Large intestine (tissue), 12 donors: ENCODE measurements around the gene NUBP1. TPM values are rescaled to one million over a fixed set of nuclear protein-coding genes. Genes with fewer than 3 reads are reported as not detected.

Experiments used
- DNase-seq, 2 donors: peaks; one replicate each; pipeline versions ENCODE4 v3.0.0 to v3.0.0-alpha.2; 2013
- H3K27ac ChIP-seq: one replicate; pipeline ENCODE4 v1.5.1; 2013; ENCODE audit warnings: low read length
- H3K27me3 ChIP-seq: 2 replicates; pipeline ENCODE4 v1.6.1; 2013; ENCODE audit warnings: low read length; ENCODE audit not compliant: control insufficient read depth, insufficient read depth
- H3K36me3 ChIP-seq: 2 replicates; pipeline ENCODE4 v1.6.1; 2013; ENCODE audit warnings: low read length; ENCODE audit not compliant: control insufficient read depth, insufficient read depth
- H3K4me1 ChIP-seq: one replicate; pipeline ENCODE4 v1.6.1; 2013; ENCODE audit warnings: low read length; ENCODE audit not compliant: control insufficient read depth, insufficient read depth
- H3K4me3 ChIP-seq: one replicate; pipeline ENCODE4 v1.5.1; 2013; ENCODE audit warnings: low read length
- H3K9me3 ChIP-seq: one replicate; pipeline ENCODE4 v1.6.1; 2013; ENCODE audit warnings: mild to moderate bottlenecking, low read depth, low read length, moderate library complexity; ENCODE audit not compliant: control insufficient read depth
- WGBS: methylation state at CpG from one replicate; pipeline ENCODE4 v1.1.5; 2013; ENCODE audit warnings: low lambda C conversion rate; ENCODE audit not compliant: insufficient coverage; 5-methylcytosine and 5-hydroxymethylcytosine counted together
- long read RNA-seq, 11 donors: transcript quantifications; one replicate each; lab custom pipeline, GENCODE V29; 2026
- polyA plus RNA-seq: library from polyadenylated mRNA; unstranded; fragments of 120-200 nt; gene quantifications from one replicate; pipeline ENCODE4 v1.2.1, GENCODE V29; 2013

The NUBP1 gene
- polyA plus RNA-seq: 29.0 TPM
- long read RNA-seq, donor 1, partial matches to known transcripts: 0 of 3 reads
- long read RNA-seq, donor 1, other reads (novel, unspliced or antisense): 0 of 3 reads
- long read RNA-seq, donor 2, transcript NUBP1-201 (11 exons, 1,228 nt): major isoform, 13 of 13 reads
- long read RNA-seq, donor 2, partial matches to known transcripts: 0 of 13 reads
- long read RNA-seq, donor 2, other reads (novel, unspliced or antisense): 0 of 13 reads
- long read RNA-seq, donor 3: 0 reads
- long read RNA-seq, donor 4, partial matches to known transcripts: 0 of 2 reads
- long read RNA-seq, donor 4, other reads (novel, unspliced or antisense): 0 of 2 reads
- long read RNA-seq, donor 5, partial matches to known transcripts: 0 of 4 reads
- long read RNA-seq, donor 5, other reads (novel, unspliced or antisense): 0 of 4 reads
- long read RNA-seq, donor 6, transcript NUBP1-201 (11 exons, 1,228 nt): major isoform, 6 of 6 reads
- long read RNA-seq, donor 6, partial matches to known transcripts: 0 of 6 reads
- long read RNA-seq, donor 6, other reads (novel, unspliced or antisense): 0 of 6 reads
- long read RNA-seq, donor 7, partial matches to known transcripts: 0 of 3 reads
- long read RNA-seq, donor 7, other reads (novel, unspliced or antisense): 0 of 3 reads
- long read RNA-seq, donor 8, transcript NUBP1-201 (11 exons, 1,228 nt): major isoform, 8 of 8 reads
- long read RNA-seq, donor 8, partial matches to known transcripts: 0 of 8 reads
- long read RNA-seq, donor 8, other reads (novel, unspliced or antisense): 0 of 8 reads
- long read RNA-seq, donor 9, transcript NUBP1-201 (11 exons, 1,228 nt): major isoform, 5 of 11 reads
- long read RNA-seq, donor 9, partial matches to known transcripts: 5 of 11 reads
- long read RNA-seq, donor 9, other reads (novel, unspliced or antisense): 0 of 11 reads
- long read RNA-seq, donor 10, transcript NUBP1-201 (11 exons, 1,228 nt): major isoform, 10 of 11 reads
- long read RNA-seq, donor 10, partial matches to known transcripts: 0 of 11 reads
- long read RNA-seq, donor 10, other reads (novel, unspliced or antisense): 0 of 11 reads
- long read RNA-seq, donor 11, transcript NUBP1-201 (11 exons, 1,228 nt): major isoform, 8 of 8 reads
- long read RNA-seq, donor 11, partial matches to known transcripts: 0 of 8 reads
- long read RNA-seq, donor 11, other reads (novel, unspliced or antisense): 0 of 8 reads

GRCh38 chr16:10743610-10744369 lies at the start of gene NUBP1:
TSS of gene NUBP1 (plus strand) at chr16:10743842. CDS start at chr16:10743864, 22 bp downstream.
- Histone ChIP-seq H3K4me3 (peak within 1 kb of the TSS; percentile 81), H3K27ac (peak within 1 kb of the TSS; percentile 99), H3K4me1 (peaks cover 5% of the 10 kb centered on the region), H3K9me3 (no peaks in the 10 kb centered on the region), H3K36me3 (peaks cover 21% of the 10 kb centered on the region), H3K27me3 (no peaks in the 10 kb centered on the region)
- DNase-seq: peak; percentile 98 to 100
- WGBS: 0% methylated on average over 5 of the region's 57 CpGs

- no peaks in the 10 kb centered on the region for H3K36me3 ChIP-seq
- no peaks in the 10 kb centered on the region for H3K4me1 ChIP-seq
- no CpG with 5 or more reads among the region's 8 CpGs for WGBS
- no peak for DNase-seq
- H3K4me3 ChIP-seq: no peak overlapping the region
- H3K27ac ChIP-seq: no peak overlapping the region
- H3K27me3 ChIP-seq: no peaks in the 10 kb centered on the region
- no peaks in the 10 kb centered on the region for H3K9me3 ChIP-seq
Measured at GRCh38 chr16:10693889-10694288, 49.8 kb upstream of the NUBP1 start.

GRCh38 chr16:10694306-10694705 lies 49.3 kb upstream of the NUBP1 start:
- DNase-seq: no peak
- no peak overlapping the region for H3K27ac ChIP-seq
- no peaks in the 10 kb centered on the region for H3K9me3 ChIP-seq
- H3K27me3 ChIP-seq: no peaks in the 10 kb centered on the region
- H3K4me3 ChIP-seq: no peak overlapping the region
- WGBS: no CpG with 5 or more reads among the region's 21 CpGs
- no peaks in the 10 kb centered on the region for H3K36me3 ChIP-seq
- H3K4me1 ChIP-seq: no peaks in the 10 kb centered on the region

- Histone ChIP-seq H3K4me3 (no peak within 1 kb of the TSS), H3K9me3 (no peaks in the 10 kb centered on the region), H3K27ac (no peak within 1 kb of the TSS), H3K36me3 (no peaks in the 10 kb centered on the region), H3K27me3 (no peaks in the 10 kb centered on the region), H3K4me1 (no peaks in the 10 kb centered on the region)
- DNase-seq: no peak
- 100% methylated on average over 1 of the region's 5 CpGs for WGBS
Measured at GRCh38 chr16:10694830-10695229, 48.8 kb upstream of the NUBP1 start, which contains the start of gene TEKT5. TSS of gene TEKT5 (minus strand) at chr16:10694930. CDS start at chr16:10694873, 57 bp downstream.

- H3K27me3 ChIP-seq: no peaks in the 10 kb centered on the region
- H3K36me3 ChIP-seq: no peaks in the 10 kb centered on the region
- WGBS: no CpG with 5 or more reads among the region's 1 CpG
- DNase-seq: no peak
- no peak overlapping the region for H3K4me3 ChIP-seq
- no peaks in the 10 kb centered on the region for H3K9me3 ChIP-seq
- H3K4me1 ChIP-seq: no peaks in the 10 kb centered on the region
- H3K27ac ChIP-seq: no peak overlapping the region
Measured at GRCh38 chr16:10699756-10700155, 43.9 kb upstream of the NUBP1 start.

GRCh38 chr16:10708969-10709368 lies 34.7 kb upstream of the NUBP1 start:
- no peak for DNase-seq
- H3K27ac ChIP-seq: no peak overlapping the region
- no peaks in the 10 kb centered on the region for H3K4me1 ChIP-seq
- H3K4me3 ChIP-seq: no peak overlapping the region
- no CpG with 5 or more reads among the region's 4 CpGs for WGBS
- H3K36me3 ChIP-seq: no peaks in the 10 kb centered on the region
- H3K9me3 ChIP-seq: no peaks in the 10 kb centered on the region
- H3K27me3 ChIP-seq: no peaks in the 10 kb centered on the region

- no peaks in the 10 kb centered on the region for H3K4me1 ChIP-seq
- no peaks in the 10 kb centered on the region for H3K27me3 ChIP-seq
- no peak for DNase-seq
- H3K36me3 ChIP-seq: no peaks in the 10 kb centered on the region
- H3K27ac ChIP-seq: no peak overlapping the region
- no CpG with 5 or more reads among the region's 16 CpGs for WGBS
- no peaks in the 10 kb centered on the region for H3K9me3 ChIP-seq
- H3K4me3 ChIP-seq: no peak overlapping the region
Measured at GRCh38 chr16:10728003-10728887, 15.4 kb upstream of the NUBP1 start.

- Histone ChIP-seq H3K4me1 (no peaks in the 10 kb centered on the region), H3K36me3 (no peaks in the 10 kb centered on the region), H3K27me3 (no peaks in the 10 kb centered on the region), H3K4me3 (no peak overlapping the region), H3K27ac (no peak overlapping the region), H3K9me3 (no peaks in the 10 kb centered on the region)
- no peak for DNase-seq
- WGBS: 80% methylated on average over 1 of the region's 19 CpGs
Measured at GRCh38 chr16:10729104-10730048, 14.3 kb upstream of the NUBP1 start.
